KMS-11 (cell line): Measurements from ENCODE around the gene ESF1.

Experiments used
- H2AFZ ChIP-seq: fragments of 200-600 bp; sonication (generic); 2 replicates; pipeline ENCODE4 v1.6.1; 2016; ENCODE audit warnings: antibody characterized with exemption, mixed run types, low read depth
- H3K27ac ChIP-seq: fragments of 200-600 bp; sonication (generic); 2 replicates; pipeline ENCODE4 v1.6.1; 2016; ENCODE audit warnings: mild to moderate bottlenecking, mixed run types
- H3K27me3 ChIP-seq: fragments of 200-600 bp; sonication (generic); 2 replicates; pipeline ENCODE4 v1.6.1; 2017; ENCODE audit warnings: mild to moderate bottlenecking, low read depth, mixed run types, moderate library complexity; ENCODE audit not compliant: insufficient read depth
- H3K36me3 ChIP-seq: fragments of 200-600 bp; sonication (generic); 2 replicates; pipeline ENCODE4 v1.6.1; 2017; ENCODE audit warnings: mild to moderate bottlenecking, mixed run types; ENCODE audit not compliant: insufficient read depth
- H3K4me1 ChIP-seq: fragments of 200-600 bp; sonication (generic); 2 replicates; pipeline ENCODE4 v1.6.1; 2016; ENCODE audit warnings: mild to moderate bottlenecking, low read depth, mixed run types; ENCODE audit not compliant: poor library complexity, severe bottlenecking
- H3K4me2 ChIP-seq: fragments of 200-600 bp; sonication (generic); 2 replicates; pipeline ENCODE4 v1.7.0; 2016; ENCODE audit warnings: mild to moderate bottlenecking, mixed run types
- H3K4me3 ChIP-seq: fragments of 200-600 bp; sonication (generic); IDR thresholded peaks from 2 replicates; pipeline ENCODE4 v1.6.1; 2017; ENCODE audit warnings: low read depth, low read length, mixed read lengths; ENCODE audit not compliant: insufficient read depth
- H3K79me2 ChIP-seq: fragments of 200-600 bp; sonication (generic); 2 replicates; pipeline ENCODE4 v1.6.1; 2016; ENCODE audit warnings: low read depth, mixed run types; ENCODE audit not compliant: insufficient read depth
- H3K9ac ChIP-seq: fragments of 200-600 bp; sonication (generic); 2 replicates; pipeline ENCODE4 v1.6.1; 2016; ENCODE audit warnings: mild to moderate bottlenecking, mixed run types
- H4K20me1 ChIP-seq: fragments of 200-600 bp; sonication (generic); 2 replicates; pipeline ENCODE4 v1.6.1; 2016; ENCODE audit warnings: mild to moderate bottlenecking, mixed run types; ENCODE audit not compliant: insufficient read depth
- CTCF ChIP-seq: fragments of 200-600 bp; sonication (generic); conservative IDR thresholded peaks from 2 replicates; pipeline ENCODE4 v1.6.1; 2017; ENCODE audit warnings: low read depth, mild to moderate bottlenecking, antibody characterized with exemption, low read length, moderate library complexity, mixed read lengths

Gene ESF1

GRCh38 chr20:13708234-13708633, 76.5 kb downstream of the ESF1 start:
- Histone ChIP-seq H3K79me2 (no peaks in the 10 kb centered on the region), H3K4me1 (no peaks in the 10 kb centered on the region), H3K4me2 (no peak overlapping the region), H3K4me3 (no peak overlapping the region), H3K27ac (no peak overlapping the region), H3K9ac (no peak overlapping the region), H3K27me3 (no peaks in the 10 kb centered on the region), H3K36me3 (no peaks in the 10 kb centered on the region), H2AFZ (no peak overlapping the region), H4K20me1 (no peaks in the 10 kb centered on the region)
- TF ChIP-seq CTCF: no peak

GRCh38 chr20:13703265-13703664, 81.5 kb downstream of the ESF1 start:
- Histone ChIP-seq H4K20me1 (no peaks in the 10 kb centered on the region), H3K79me2 (no peaks in the 10 kb centered on the region), H3K9ac (no peak overlapping the region), H3K36me3 (no peaks in the 10 kb centered on the region), H3K27me3 (no peaks in the 10 kb centered on the region), H2AFZ (no peak overlapping the region), H3K4me1 (no peaks in the 10 kb centered on the region), H3K4me2 (no peak overlapping the region), H3K4me3 (no peak overlapping the region), H3K27ac (no peak overlapping the region)
- TF ChIP-seq CTCF: no peak

GRCh38 chr20:13701486-13701885, 83.2 kb downstream of the ESF1 start:
- H3K27ac ChIP-seq: no peak overlapping the region
- H4K20me1 ChIP-seq: no peaks in the 10 kb centered on the region
- H2AFZ ChIP-seq: no peak overlapping the region

GRCh38 chr20:13700761-13701160, 84.0 kb downstream of the ESF1 start:
- no peaks in the 10 kb centered on the region for H3K79me2 ChIP-seq
- no peak overlapping the region for H3K4me3 ChIP-seq
- H3K4me1 ChIP-seq: peaks cover 4% of the 10 kb centered on the region
- H3K27me3 ChIP-seq: no peaks in the 10 kb centered on the region
- no peak overlapping the region for H3K9ac ChIP-seq
- no peak overlapping the region for H3K27ac ChIP-seq
- H3K4me2 ChIP-seq: no peak overlapping the region
- H3K36me3 ChIP-seq: no peaks in the 10 kb centered on the region
- TF ChIP-seq CTCF: no peak
- no peak overlapping the region for H2AFZ ChIP-seq
- H4K20me1 ChIP-seq: no peaks in the 10 kb centered on the region

More at GRCh38 chr20:13701486-13701885, 83.2 kb downstream of the ESF1 start:
- Histone ChIP-seq H3K79me2 (no peaks in the 10 kb centered on the region), H3K4me1 (no peaks in the 10 kb centered on the region), H3K9ac (no peak overlapping the region), H3K4me2 (no peak overlapping the region), H3K36me3 (no peaks in the 10 kb centered on the region), H3K27me3 (no peaks in the 10 kb centered on the region), H3K4me3 (no peak overlapping the region)
- TF ChIP-seq CTCF: no peak
